Measurements from ENCODE around the gene DEFB129.

- TF ChIP-seq, protein P1, sequence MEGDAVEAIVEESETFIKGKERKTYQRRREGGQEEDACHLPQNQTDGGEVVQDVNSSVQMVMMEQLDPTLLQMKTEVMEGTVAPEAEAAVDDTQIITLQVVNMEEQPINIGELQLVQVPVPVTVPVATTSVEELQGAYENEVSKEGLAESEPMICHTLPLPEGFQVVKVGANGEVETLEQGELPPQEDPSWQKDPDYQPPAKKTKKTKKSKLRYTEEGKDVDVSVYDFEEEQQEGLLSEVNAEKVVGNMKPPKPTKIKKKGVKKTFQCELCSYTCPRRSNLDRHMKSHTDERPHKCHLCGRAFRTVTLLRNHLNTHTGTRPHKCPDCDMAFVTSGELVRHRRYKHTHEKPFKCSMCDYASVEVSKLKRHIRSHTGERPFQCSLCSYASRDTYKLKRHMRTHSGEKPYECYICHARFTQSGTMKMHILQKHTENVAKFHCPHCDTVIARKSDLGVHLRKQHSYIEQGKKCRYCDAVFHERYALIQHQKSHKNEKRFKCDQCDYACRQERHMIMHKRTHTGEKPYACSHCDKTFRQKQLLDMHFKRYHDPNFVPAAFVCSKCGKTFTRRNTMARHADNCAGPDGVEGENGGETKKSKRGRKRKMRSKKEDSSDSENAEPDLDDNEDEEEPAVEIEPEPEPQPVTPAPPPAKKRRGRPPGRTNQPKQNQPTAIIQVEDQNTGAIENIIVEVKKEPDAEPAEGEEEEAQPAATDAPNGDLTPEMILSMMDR (IDR thresholded peaks at IDR 0.05) = peak in 2 of 6 experiments; percentile 13 to 24
- no peak for TF ChIP-seq POLR2A (IDR thresholded peaks at IDR 0.05)
These were observed 51.8 kb downstream of the DEFB129 start for GRCh38 chr20:278607-279571.
